ENCODE measurements around the gene CYP2C8.

The CYP2C8 gene

DNA sequence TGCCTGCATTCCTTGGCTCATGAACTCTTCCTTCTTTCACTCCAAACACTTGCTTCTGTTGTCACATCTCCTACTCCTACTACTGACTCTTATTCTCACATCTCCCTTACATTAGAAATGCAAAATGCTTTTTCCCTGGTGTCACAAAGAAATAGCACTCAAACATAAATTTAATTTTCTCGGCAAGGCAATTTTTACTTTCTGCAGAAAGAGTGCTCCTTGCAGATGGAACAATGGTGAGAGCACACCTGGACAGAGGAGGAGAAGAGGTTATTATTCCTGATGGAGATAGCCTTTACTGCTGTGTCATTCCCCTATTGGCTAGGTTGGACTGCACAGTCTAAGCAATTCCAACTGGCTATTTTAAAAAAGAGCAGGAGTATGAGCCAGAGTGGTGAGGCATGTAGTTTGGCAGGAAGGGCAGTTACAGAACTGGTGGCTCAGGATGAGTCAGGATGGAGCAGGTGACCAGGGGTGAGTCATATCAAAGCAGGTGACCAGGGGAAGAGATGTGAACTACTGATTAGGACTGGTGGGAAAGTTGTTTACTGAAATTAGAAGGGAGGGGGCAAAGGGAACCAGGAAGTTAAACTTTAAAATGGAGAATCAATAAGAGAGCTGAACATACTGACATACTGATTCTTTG lies 77.9 kb downstream of the CYP2C8 start:
- Histone ChIP-seq H3K27ac (no peak overlapping the region), H3K9me3 (replicated peaks in 1 of 11) (peaks cover 21 to 32% (median 30%) of the 10 kb centered on the region in 11 experiments), H3K27me3 (no peaks in the 10 kb centered on the region), H4K20me1 (no peaks in the 10 kb centered on the region), H3K4me2 (no peak overlapping the region), H3K4me3 (no peak overlapping the region), H3K4me1 (no peaks in the 10 kb centered on the region), H3K36me3 (no peaks in the 10 kb centered on the region; a peak in 1 of 22 replicates), H3K9ac (no peak overlapping the region)
- TF ChIP-seq Cebpa-rat (IDR thresholded peaks at IDR 0.05) = no peak

GRCh38 chr10:94989192-94989591 lies 80.1 kb downstream of the CYP2C8 start:
- Histone ChIP-seq H3K9ac (no peak overlapping the region), H3K27ac (no peak overlapping the region), H3K4me1 (no peaks in the 10 kb centered on the region), H3K4me3 (no peak overlapping the region), H3K27me3 (no peaks in the 10 kb centered on the region), H3K4me2 (no peak overlapping the region), H3K9me3 (replicated peaks in 1 of 11) (peaks cover 21 to 32% (median 30%) of the 10 kb centered on the region in 11 experiments), H4K20me1 (no peaks in the 10 kb centered on the region), H3K36me3 (no peaks in the 10 kb centered on the region; a peak in 1 of 22 replicates)
- no peak for TF ChIP-seq Cebpa-rat (IDR thresholded peaks at IDR 0.05)

Data from BLaER1 treated with 17β-estradiol and CSF1 and Interleukin-3, amounts not matched to agents 10 nM and 100 nM (cell line).